SK-N-SH (cell line): Measurements from ENCODE around the gene CACNA1E.

Experiments
- CTCF ChIP-seq: fragments of 200-600 bp; sonication (generic); IDR thresholded peaks from 2 replicates; pipeline ENCODE4 v1.6.1; 2017; ENCODE audit warnings: antibody characterized with exemption, mild to moderate bottlenecking, moderate library complexity
- EZH2phosphoT487 ChIP-seq: fragments of 200-600 bp; sonication (generic); IDR thresholded peaks from 2 replicates; pipeline ENCODE4 v1.6.1; 2017; ENCODE audit warnings: low read depth, mixed run types, mild to moderate bottlenecking, antibody characterized with exemption, moderate library complexity, borderline replicate concordance
- FOXM1 ChIP-seq: IDR thresholded peaks from 2 replicates; pipeline ENCODE4 v1.4.0; 2012; ENCODE audit warnings: low read depth, mild to moderate bottlenecking
- REST ChIP-seq: IDR thresholded peaks from 2 replicates; pipeline ENCODE4 v1.6.1; 2012; ENCODE audit warnings: mild to moderate bottlenecking, low read depth, low read length, moderate library complexity
- SMC3 ChIP-seq: IDR thresholded peaks from 2 replicates; pipeline ENCODE4 v1.6.1; 2012; ENCODE audit warnings: low read depth, low read length, improper control_type of control experiment
- USF1 ChIP-seq: IDR thresholded peaks from 2 replicates; pipeline ENCODE4 v1.4.0; 2012; ENCODE audit warnings: low read depth, borderline replicate concordance

GRCh38 chr1:181640956-181641355, 157.6 kb downstream of the CACNA1E start:
- no peak for TF ChIP-seq CTCF
- TF ChIP-seq REST, result no peak
- TF ChIP-seq SMC3, result no peak
- TF ChIP-seq FOXM1, result no peak
- TF ChIP-seq EZH2phosphoT487, result no peak
- TF ChIP-seq USF1, result no peak
